Measurements from ENCODE around the gene ICA1L. TPM values are rescaled to one million over a fixed set of nuclear protein-coding genes. Genes with fewer than 3 reads are reported as not detected.

The ICA1L gene
- total RNA-seq, 1 experiment from 2014 or later = 5.5 TPM

GRCh38 chr2:202754936-202755335 lies 116.6 kb downstream of the ICA1L start:
- no peak overlapping the region for H3K27ac Mint-ChIP-seq (ENCODE audit: unreplicated experiment)
- peaks cover 5% of the 10 kb centered on the region for H3K36me3 Mint-ChIP-seq (ENCODE audit: insufficient read depth, unreplicated experiment)
- intact Hi-C loops (cut with micrococcal nuclease; ENCODE audit: unreplicated experiment) = no loop called here

DNA sequence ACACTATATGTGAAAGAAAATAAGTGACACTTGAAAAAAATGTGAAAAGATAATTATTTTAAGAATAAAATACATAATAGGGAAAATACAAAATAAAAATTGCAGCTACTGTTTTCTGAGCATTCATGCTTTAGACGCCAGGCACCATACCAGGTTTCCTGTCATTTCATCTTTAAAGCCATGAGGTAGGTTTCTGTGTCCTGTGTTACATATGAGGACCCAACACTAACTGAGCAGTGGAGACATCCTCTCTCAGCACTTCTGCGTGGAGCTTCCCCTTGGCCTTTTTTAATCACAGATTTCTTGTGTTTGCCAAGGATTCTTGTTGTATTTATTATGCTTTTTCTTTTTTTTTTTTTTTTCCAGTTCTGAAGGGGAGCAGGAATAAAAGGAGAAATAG lies 119.5 kb downstream of the ICA1L start:
- H3K27ac Mint-ChIP-seq (ENCODE audit: unreplicated experiment) = no peak overlapping the region
- H3K9me3 Mint-ChIP-seq (ENCODE audit: unreplicated experiment) = no peaks in the 10 kb centered on the region
- Histone ChIP-seq H3K27me3 (replicated peaks; ENCODE audit: control insufficient read depth, insufficient read depth, low read length) (no peaks in the 10 kb centered on the region), H3K9me3 (no peaks in the 10 kb centered on the region), H3K36me3 (ENCODE audit: control insufficient read depth, insufficient read depth, low read length) (0 out of 2 replicates have a peak, but pooled peaks cover under 1% of the 10 kb centered on the region), H3K4me3 (ENCODE audit: low read depth, low read length) (no peak overlapping the region), H3K4me1 (0 out of 2 replicates have a peak, but pooled peaks cover 6% of the 10 kb centered on the region)
- TF ChIP-seq, protein P1, sequence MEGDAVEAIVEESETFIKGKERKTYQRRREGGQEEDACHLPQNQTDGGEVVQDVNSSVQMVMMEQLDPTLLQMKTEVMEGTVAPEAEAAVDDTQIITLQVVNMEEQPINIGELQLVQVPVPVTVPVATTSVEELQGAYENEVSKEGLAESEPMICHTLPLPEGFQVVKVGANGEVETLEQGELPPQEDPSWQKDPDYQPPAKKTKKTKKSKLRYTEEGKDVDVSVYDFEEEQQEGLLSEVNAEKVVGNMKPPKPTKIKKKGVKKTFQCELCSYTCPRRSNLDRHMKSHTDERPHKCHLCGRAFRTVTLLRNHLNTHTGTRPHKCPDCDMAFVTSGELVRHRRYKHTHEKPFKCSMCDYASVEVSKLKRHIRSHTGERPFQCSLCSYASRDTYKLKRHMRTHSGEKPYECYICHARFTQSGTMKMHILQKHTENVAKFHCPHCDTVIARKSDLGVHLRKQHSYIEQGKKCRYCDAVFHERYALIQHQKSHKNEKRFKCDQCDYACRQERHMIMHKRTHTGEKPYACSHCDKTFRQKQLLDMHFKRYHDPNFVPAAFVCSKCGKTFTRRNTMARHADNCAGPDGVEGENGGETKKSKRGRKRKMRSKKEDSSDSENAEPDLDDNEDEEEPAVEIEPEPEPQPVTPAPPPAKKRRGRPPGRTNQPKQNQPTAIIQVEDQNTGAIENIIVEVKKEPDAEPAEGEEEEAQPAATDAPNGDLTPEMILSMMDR (IDR thresholded peaks at IDR 0.05; ENCODE audit: insufficient read depth in 1 of 2, low read depth in 1 of 2, low read length in 1 of 2, severe bottlenecking in 1 of 2, unreplicated experiment in 1 of 2) = no peak
- H3K4me1 Mint-ChIP-seq (ENCODE audit: low read depth, unreplicated experiment) = no peaks in the 10 kb centered on the region
- intact Hi-C loops (cut with micrococcal nuclease; ENCODE audit: unreplicated experiment) = no loop called here
- H3K4me3 Mint-ChIP-seq (ENCODE audit: unreplicated experiment) = no peak overlapping the region
- ChIA-PET CTCF (no interaction called here), POLR2A (no interaction called here)
- H3K27me3 Mint-ChIP-seq (ENCODE audit: insufficient read depth, unreplicated experiment) = no peaks in the 10 kb centered on the region
- no peak for DNase-seq
- H3K36me3 Mint-ChIP-seq (ENCODE audit: insufficient read depth, unreplicated experiment) = no peaks in the 10 kb centered on the region
- BruUV-seq (replicated peaks) = no TSS peak

More at GRCh38 chr2:202754936-202755335, 116.6 kb downstream of the ICA1L start:
- Histone ChIP-seq H3K36me3 (ENCODE audit: control insufficient read depth, insufficient read depth, low read length) (0 out of 2 replicates have a peak, but pooled peaks cover 1% of the 10 kb centered on the region), H3K9me3 (no peaks in the 10 kb centered on the region), H3K4me1 (0 out of 2 replicates have a peak, but pooled peaks cover 12% of the 10 kb centered on the region), H3K4me3 (ENCODE audit: low read depth, low read length) (no peak overlapping the region), H3K27me3 (replicated peaks; ENCODE audit: control insufficient read depth, insufficient read depth, low read length) (no peaks in the 10 kb centered on the region)
- no TSS peak for BruUV-seq (replicated peaks)
- no peaks in the 10 kb centered on the region for H3K4me1 Mint-ChIP-seq (ENCODE audit: low read depth, unreplicated experiment)
- TF ChIP-seq, protein P1 (IDR thresholded peaks at IDR 0.05; ENCODE audit: insufficient read depth in 1 of 2, low read depth in 1 of 2, low read length in 1 of 2, severe bottlenecking in 1 of 2, unreplicated experiment in 1 of 2) = no peak
- no peak overlapping the region for H3K4me3 Mint-ChIP-seq (ENCODE audit: unreplicated experiment)
- POLR2A ChIA-PET = no interaction called here
- H3K27me3 Mint-ChIP-seq (ENCODE audit: insufficient read depth, unreplicated experiment) = no peaks in the 10 kb centered on the region
- CTCF ChIA-PET = no interaction called here
- DNase-seq = no peak
- H3K9me3 Mint-ChIP-seq (ENCODE audit: unreplicated experiment) = no peaks in the 10 kb centered on the region

- ChIA-PET POLR2A (interaction anchor here (0.5 to 0.7 kb wide), 2 partner anchors 124 to 978 kb away, joined by 3 to 13 read pairs; no protein-coding TSS in a partner anchor), CTCF (interaction anchor here (0.6 kb wide), 1 partner anchor 180 kb away, joined by 6 read pairs; no protein-coding TSS in a partner anchor)
- Mint-ChIP-seq H3K27me3 (ENCODE audit: insufficient read depth, unreplicated experiment) (no peaks in the 10 kb centered on the region), H3K36me3 (ENCODE audit: insufficient read depth, unreplicated experiment) (no peaks in the 10 kb centered on the region), H3K27ac (ENCODE audit: unreplicated experiment) (no peak overlapping the region), H3K9me3 (ENCODE audit: unreplicated experiment) (no peaks in the 10 kb centered on the region), H3K4me1 (ENCODE audit: low read depth, unreplicated experiment) (no peaks in the 10 kb centered on the region), H3K4me3 (ENCODE audit: unreplicated experiment) (no peak overlapping the region)
- peak in 1 of 2 experiments; percentile 4 for DNase-seq
- Histone ChIP-seq H3K4me3 (ENCODE audit: low read depth, low read length) (no peak overlapping the region), H3K27me3 (replicated peaks; ENCODE audit: control insufficient read depth, insufficient read depth, low read length) (no peaks in the 10 kb centered on the region), H3K9me3 (no peaks in the 10 kb centered on the region), H3K36me3 (ENCODE audit: control insufficient read depth, insufficient read depth, low read length) (no peaks in the 10 kb centered on the region), H3K4me1 (0 out of 2 replicates have a peak, but pooled peaks cover 6% of the 10 kb centered on the region)
- BruUV-seq (replicated peaks) = no TSS peak
- TF ChIP-seq, protein P1 (IDR thresholded peaks at IDR 0.05; ENCODE audit: insufficient read depth in 1 of 2, low read depth in 1 of 2, low read length in 1 of 2, severe bottlenecking in 1 of 2, unreplicated experiment in 1 of 2) = no peak
- intact Hi-C loops (cut with micrococcal nuclease; ENCODE audit: unreplicated experiment) = no loop called here
These were observed 120.7 kb downstream of the ICA1L start for GRCh38 chr2:202750763-202751427.

Data from Caco-2 (cell line).